CMK (cell line): ENCODE measurements around the gene IQCC.
A peak's percentile ranks its signal among the peaks of the same experiment; 100 is the strongest.
"Not testable (repeated sequence)": the region's sequence is repeated elsewhere in the genome, so short reads cannot be mapped to it uniquely, and the experiment has no call there.

Experiments used
- DNase-seq: peaks from one replicate; pipeline ENCODE4 v3.0.0-alpha.2; 2010; ENCODE audit warnings: low read depth

Gene IQCC

DNA sequence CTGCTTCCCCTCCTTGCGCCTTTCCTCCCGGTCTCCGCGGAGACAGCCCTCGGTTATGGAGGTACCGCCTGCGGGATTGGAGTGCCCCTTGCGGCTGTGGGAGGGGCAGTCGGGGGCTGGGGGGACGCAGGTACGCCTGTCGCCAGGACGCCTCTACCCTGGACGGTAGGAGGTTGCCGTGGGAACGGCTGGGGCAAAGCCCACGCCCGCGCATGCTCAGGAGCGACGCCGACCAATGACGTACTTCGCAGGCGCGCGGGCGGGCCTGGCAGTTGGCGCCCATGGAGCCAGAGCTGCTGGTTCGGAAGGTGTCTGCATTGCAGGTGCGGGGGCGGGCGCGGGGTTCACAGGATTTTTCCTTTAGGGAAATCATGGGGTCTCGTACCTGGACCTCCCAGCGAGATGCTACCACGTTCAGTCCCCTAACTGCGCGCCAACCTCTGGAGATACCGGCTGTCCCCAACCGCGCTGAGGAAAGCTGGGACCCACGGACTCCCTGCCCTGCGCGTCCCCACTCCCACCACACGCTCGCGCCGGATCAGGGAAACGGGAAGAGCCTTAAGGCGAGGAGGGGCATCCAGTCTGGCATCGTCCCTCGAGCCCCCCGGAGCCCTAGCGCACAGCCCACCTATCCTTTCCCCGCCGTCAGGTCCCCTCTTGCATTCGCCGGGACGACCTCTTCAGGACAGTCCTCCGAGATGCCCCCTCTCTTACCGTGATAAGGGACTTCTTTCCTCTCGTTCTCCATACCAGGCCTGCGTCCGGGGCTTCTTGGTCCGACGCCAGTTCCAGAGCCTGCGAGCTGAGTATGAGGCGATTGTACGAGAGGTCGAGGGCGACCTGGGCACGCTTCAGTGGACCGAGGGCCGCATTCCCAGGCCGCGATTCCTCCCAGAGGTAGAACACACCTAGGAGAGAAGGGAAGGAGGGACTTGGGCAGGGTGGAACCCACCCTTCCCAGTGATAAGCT lies at the start of gene IQCC:
TSS of gene IQCC (plus strand) at position 271 of the 970 bp plus-strand sequence. CDS start at position 282, 11 bp downstream.
- DNase-seq, result peak; percentile 77

DNA sequence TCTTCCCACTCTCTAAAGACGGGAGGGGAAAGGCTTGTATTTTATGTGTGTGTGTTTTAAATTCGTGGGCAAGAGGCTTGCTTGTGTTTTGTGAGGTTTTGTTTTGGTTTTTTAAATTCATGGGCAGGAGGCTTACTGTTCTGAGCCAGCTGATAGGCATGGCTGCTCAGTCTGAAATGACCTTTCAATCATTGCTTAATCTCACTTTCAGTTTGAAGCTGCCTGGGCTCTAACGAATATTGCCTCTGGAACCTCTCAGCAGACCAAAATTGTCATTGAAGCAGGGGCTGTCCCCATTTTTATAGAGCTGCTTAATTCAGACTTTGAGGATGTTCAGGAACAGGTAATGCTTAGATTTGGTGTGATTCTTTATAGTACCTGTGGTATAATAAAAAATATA lies 46.3 kb upstream of the IQCC start:
- no peak for DNase-seq

DNA sequence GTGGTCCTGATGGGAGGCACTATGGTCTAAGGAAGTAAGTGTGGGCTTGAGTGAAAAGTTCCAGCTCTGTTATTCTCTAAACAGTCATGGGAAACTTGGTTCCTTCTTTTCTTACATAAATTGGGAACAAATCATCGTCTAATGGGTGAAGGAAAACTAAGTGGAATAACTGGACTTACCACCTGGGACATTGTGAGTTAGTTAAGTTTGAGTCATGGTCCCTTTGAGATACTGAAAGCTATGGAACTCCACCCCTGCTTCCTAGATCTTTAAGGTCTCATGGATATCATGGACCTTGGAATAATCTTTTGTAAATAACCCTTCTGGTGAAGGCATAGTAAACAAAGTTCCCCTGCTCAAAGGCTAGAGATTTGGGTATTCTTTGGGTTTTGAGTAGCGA lies 42.1 kb upstream of the IQCC start:
- DNase-seq, result no peak

DNA sequence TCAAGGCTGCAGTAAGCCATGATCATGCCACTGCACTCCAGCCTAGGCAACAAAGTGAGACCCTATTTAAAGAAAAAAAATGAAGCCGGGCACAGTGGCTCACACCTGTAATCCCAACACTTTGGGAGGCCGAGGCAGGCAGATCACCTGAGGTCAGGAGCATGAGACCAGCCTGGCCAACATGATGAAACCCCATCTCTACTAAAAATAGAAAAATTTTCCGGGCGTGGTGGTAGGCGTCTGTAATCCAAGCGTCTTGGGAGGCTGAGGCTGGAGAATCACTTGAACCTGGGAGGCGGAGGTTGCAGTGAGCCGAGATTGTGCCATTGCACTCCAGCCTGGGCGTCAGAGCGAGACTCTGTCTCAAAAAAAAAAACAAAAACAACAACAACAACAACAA lies 39.8 kb upstream of the IQCC start:
- not testable (repeated sequence) for DNase-seq

DNA sequence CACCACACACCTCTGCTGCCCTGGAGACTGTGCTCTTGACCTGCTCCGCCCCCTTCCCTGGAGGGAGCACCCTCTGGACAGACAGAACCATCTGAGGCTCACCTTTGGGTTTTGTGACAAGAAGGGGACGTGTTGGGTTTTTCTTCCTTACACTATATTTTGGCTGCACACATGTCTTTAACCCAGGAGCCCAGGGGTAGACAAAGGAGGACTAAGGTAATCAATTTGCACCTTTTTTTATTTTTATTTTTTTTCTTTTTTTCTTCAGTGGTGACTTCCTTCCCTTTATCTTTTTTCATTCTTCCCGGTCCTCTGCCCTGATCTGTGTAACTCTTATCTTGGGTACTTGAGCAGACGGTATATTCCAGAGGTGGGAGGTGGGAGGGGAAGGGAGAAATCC lies 34.5 kb upstream of the IQCC start:
- DNase-seq, result no peak

DNA sequence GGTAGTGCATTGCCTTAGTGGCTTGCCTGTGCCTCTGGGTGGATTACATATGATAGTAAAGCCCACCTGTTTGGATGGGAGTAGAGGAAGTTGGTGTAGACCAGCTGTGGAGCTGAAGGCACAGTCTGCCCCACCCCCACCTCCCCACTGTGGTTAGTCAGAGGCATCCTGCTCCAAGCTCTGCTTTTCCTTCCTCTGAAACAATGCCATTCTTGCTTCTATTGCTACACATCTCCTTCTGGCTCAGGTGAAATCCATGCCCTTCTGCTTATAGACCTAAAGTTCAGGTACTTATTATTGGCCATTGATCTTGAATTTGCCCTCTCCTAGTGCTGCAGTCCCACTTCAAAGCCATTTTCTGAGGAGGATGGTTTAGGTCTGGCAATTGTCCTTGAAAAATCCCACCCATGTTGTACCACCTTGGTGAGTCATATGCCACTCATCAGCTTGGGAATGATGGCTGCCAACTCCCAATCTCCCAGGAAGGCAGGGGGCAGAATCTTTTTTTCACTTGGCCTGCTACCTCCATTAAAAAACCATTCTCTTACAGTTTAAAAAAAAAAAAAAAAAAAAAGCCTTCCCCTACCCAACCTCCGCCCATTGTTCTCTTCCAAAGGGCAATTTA lies 32.7 kb upstream of the IQCC start:
- DNase-seq, result no peak

DNA sequence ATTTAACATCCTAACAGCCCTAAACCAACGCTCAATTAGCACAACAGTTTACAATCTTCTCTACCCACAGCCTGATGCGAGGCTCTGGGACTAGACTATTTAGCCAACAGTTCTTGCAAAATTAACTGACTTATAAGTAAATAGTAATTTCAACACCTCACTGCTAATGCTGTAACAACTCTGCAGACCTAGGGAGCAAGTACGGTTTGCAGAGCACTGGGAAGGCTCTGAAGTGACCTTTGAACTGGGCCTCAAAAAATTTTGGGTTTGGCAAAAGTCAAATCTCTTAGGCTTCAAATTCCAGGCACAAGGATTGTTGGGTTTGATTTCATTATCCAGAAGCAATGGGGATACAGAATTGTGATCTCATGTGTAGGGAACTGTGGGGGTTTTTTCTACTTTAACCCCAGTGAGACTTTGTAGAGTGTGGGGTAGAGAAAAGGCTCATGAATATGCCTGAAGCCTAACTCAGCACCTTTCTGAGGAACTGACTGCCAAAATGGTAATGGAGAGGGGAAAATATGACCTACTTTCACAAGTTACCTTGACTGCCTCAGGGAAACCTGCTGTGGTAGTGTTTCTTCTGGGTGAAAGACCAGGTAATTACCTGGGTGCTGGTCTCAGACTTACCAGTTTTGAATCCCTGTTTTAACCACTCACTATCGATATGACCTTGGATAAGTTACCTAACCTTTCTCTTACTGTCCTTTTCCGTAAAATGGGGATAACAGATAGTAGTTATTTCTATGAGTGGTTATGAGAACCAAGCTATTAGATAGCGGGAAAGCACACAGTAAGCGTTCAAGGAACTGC lies 26.9 kb upstream of the IQCC start:
- DNase-seq, result no peak

DNA sequence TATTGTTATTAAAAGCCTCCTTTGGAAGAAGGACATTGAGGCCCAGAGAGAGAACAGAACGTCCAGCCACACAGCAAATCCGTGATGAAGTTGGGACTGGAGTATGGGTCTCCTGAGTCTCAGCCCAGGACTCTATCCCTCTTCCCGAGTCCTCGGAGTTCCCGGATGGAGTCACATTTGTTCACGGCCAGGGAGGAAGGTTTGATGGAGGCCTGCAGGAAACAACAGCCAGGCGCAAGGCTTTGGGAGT lies 26.4 kb upstream of the IQCC start:
- no peak for DNase-seq

DNA sequence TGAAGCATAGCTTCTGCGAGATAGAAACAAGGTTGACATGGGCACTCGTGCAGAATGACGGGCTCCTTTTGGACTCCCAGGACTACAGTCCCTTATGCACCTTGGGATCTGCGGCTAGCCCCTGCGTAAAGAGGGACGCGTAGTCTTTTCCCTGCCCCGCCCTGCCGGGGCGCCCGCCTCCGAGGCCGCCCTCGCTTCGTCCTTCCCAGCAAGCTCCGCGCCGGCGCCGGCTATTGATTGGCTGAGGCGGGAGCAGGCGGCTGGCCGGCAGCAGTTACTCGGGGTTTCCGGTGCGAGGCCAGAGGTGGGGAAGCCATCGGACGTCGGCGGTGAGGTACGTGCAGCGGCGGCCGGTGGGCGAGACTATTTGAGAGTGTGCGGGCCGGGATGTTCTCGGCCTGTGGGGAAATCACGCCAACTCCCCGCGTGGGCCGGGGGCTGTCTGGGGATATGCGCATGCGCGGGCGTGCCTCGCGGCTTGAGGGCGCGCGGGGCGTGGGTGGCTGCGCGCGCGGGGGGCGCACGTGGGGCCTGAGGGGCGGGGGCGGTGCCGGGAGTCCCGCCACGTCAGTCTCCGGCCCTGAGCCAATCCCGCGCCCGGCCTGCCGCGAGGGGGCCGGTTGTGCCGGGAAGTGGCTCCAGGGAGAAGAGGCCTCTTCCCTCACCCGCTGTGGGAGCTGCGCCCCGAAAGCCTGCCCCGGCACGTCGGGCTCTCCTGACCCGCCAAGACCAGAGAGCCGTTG lies 25.9 kb upstream of the IQCC start, which contains the start of gene TXLNA:
TSS of gene TXLNA (plus strand) at position 233 of the 743 bp plus-strand sequence. CDS start 671 bp downstream, outside the sequence.
- DNase-seq, result peak; percentile 87

DNA sequence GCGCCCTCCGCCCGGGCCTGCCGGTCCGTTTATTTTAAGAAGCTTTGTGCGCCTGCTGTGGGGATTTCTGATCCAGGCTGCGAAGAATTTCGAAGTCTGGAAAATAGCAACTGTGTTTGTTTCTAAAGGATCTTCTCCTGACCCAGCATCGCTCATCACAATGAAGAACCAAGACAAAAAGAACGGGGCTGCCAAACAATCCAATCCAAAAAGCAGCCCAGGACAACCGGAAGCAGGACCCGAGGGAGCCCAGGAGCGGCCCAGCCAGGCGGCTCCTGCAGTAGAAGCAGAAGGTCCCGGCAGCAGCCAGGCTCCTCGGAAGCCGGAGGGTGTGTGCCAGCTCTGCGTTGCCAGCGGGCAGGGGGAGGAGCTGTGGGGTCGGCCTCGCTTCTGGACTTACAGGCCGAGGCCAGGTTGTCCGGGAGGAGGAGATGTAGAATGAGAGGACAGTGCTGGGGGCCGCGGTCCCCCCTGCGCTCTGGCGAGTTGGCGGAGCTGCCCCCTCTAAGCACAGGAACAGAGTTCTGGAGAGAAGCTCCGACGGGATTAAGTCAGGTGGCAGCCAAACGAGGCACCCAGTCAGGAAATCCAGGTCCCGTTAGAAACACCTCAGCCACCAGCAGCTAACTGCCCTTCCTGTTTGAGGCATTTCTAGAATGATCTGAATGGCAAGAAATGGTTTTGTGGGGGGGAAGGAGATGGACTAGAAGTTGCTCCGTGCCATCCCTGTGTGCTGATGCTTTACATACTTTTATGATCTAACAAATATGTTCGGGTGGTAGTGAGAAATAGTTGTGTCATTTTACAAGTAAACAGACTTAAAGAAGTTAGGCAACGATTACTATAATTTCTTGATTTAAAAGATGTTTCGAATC lies 25.0 kb upstream of the IQCC start:
- DNase-seq, result no peak

DNA sequence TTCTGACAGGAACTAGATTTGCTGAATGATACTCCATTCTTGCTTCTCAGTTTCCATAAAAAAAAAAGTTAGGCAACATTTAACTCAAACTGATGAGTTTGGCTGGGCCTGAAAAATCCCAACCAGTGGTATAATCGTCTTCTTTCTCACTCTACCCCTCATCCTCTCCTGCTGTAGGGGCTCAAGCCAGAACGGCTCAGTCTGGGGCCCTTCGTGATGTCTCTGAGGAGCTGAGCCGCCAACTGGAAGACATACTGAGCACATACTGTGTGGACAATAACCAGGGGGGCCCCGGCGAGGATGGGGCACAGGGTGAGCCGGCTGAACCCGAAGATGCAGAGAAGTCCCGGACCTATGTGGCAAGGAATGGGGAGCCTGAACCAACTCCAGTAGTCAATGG lies 24.4 kb upstream of the IQCC start:
- DNase-seq, result no peak

DNA sequence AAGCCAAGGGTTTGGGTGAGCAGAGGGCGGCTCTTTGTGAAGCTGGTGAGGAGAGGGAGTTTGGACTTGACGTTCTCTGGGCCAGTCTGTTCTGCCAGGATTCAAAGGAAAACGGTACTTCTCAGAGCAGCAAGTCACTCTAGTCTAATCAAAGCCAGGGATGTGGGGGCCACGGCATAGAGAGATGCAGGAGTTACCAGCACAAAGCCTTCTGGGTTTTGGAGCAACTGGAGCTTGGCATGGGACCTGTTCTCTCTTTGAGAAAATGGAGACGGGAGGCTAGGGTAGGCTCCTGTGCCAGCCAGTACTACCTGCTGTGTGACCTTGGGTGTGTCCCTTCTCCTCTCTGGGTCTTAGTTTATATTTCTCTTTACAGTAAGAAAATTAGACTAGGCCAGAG lies 23.9 kb upstream of the IQCC start:
- DNase-seq, result no peak

DNA sequence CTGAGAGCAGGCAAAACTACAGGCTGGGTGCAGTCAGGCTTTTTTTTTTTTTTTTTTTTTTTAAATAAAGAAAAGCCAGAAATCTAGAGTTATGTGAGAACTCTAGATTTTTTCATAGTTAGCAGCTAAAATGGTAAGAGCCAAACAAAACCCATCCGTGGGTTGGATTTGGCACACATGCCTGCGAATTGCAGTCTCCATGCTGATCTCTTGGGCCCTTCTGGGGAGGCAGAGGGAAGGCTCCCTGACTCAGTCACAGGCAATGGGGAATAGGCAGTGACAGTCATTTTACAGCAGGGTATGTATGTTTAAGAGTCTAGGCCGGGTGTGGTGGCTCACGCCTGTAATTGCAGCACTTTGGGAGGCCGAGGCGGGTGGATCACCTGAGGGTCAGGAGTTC lies 23.4 kb upstream of the IQCC start:
- DNase-seq, result no peak

DNA sequence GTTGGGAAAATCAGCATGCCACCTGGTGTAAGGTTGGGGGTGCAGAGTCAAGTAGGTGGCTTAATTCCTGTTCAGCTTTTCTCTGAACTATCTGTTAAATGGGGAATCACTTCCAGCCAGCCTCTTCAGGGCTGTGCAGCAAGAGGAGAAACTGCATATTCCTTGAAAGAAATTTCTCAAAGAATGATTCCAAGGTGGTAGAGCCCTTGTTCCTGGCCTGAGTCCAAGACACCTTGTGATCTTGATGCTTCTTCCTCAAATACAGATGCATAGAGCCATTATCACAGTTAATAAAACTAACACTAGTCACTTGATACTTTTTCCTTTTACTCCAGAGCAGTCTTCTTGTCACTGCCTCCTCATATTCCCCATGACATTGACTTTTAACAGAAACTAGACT lies 20.8 kb upstream of the IQCC start:
- DNase-seq, result no peak

DNA sequence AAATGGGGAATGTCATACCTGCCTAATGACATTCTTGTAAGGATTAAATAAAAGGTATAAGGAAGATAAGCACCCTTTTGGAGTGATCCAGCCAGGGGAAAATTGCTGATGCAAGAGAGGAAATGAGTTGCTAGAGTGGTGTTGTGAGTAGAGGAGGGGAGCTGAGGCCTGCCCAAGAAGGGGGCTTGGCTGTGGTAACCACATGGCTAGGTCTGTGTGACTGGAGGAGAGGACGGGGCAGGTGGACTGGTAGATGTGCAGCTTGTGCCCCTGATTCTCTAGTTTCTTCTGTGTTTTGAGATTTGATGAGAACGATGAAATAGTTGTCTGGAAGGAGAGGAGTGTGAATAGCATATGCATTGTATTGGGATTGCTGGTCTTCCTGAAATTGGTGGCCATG lies 19.4 kb upstream of the IQCC start:
- no peak for DNase-seq

DNA sequence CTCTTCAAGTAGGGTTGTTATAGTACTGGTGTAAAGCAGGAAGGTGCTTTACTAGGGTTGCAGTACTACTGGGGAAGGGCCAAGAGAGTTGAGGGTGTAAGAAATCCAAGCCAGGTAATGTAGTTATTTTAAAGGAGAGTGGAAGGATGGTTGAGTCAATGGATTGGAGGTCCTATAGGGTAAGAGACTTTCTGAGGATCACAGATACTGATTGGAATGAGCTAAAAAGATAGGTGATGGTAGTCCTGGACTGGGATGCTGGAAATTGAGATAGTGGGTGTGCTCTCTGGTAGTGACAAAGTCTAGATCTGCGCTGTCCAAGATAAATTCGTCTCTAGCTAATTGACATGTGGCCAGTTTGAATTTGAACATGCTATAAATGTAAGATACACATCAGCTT lies 19.0 kb upstream of the IQCC start:
- no peak for DNase-seq

DNA sequence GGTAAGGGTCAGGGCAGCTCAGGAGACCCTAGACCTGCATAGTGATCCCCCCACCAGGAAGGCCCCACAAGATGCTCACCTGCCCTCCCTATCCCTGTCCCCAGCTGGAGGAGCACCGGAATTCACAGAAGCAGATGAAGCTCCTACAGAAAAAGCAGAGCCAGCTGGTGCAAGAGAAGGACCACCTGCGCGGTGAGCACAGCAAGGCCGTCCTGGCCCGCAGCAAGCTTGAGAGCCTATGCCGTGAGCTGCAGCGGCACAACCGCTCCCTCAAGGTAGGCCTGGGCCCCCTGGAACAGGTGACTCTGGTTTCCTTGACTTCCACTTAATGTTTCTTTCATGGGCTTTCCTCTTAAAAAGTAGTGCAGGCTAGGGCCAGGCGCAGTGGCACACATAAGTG lies 17.6 kb upstream of the IQCC start:
- DNase-seq, result no peak

DNA sequence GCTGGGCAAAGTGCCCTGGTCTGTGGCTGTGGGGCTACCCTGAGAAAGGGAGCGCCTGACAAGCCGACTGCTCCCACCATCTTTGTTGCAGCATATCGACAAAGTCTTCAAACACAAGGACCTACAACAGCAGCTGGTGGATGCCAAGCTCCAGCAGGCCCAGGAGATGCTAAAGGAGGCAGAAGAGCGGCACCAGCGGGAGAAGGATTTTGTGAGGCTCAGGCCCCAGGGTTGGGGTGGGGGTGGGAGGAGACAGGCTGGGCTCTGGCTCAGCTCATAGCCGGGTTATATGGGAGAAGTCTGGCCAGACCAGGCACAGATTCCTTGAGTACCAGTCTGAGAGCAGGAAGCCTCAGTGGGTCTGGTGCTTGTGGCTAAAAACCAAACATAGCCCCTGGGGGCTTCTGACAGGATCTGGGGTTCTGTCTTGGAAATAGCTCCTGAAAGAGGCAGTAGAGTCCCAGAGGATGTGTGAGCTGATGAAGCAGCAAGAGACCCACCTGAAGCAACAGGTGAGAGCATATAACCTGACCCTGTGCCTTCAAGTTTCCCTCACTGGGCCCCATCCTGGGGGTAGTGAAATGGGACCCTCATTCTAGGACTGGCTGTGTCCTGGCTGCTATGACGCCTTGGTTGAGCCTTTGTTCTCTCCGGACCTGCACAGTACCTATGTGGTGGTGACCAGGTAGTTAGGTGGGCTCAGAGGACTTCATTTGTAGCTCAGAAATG lies 13.1 kb upstream of the IQCC start:
- DNase-seq, result no peak

DNA sequence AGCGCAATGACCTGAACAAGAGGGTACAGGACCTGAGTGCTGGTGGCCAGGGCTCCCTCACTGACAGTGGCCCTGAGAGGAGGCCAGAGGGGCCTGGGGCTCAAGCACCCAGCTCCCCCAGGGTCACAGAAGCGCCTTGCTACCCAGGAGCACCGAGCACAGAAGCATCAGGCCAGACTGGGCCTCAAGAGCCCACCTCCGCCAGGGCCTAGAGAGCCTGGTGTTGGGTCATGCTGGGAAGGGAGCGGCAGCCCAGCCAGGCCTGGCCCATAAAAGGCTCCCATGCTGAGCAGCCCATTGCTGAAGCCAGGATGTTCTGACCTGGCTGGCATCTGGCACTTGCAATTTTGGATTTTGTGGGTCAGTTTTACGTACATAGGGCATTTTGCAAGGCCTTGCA lies 10.5 kb upstream of the IQCC start:
- no peak for DNase-seq

DNA sequence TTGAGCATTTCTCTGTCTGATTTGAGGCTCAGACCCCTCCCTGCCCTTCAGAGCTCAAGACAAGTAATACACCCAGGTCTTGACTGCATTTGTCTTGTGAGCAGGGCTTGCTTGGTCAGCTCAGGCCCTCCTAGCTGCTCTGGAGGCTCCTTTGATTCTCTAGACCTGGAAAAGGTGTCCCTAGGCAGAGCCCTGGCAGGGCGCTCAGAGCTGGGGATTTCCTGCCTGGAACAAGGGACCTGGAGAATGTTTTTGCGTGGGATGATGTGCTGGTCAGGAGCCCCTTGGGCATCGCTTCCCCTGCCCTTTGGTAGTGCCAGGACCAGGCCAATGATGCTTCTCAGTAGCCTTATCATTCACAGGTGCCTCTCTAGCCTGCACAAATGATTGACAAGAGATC lies 9.9 kb upstream of the IQCC start:
- DNase-seq, result no peak
